ENCODE measurements around the gene SOWAHB.

GRCh38 chr4:76920715-76921114 lies 22.8 kb upstream of the SOWAHB start:
- TF ChIP-seq EP300 (IDR thresholded peaks at IDR 0.05) (no peak), POLR2AphosphoS5 (IDR thresholded peaks at IDR 0.05) (no peak), POLR2A (IDR thresholded peaks at IDR 0.05) (no peak)
- TF ChIP-seq, protein P1, sequence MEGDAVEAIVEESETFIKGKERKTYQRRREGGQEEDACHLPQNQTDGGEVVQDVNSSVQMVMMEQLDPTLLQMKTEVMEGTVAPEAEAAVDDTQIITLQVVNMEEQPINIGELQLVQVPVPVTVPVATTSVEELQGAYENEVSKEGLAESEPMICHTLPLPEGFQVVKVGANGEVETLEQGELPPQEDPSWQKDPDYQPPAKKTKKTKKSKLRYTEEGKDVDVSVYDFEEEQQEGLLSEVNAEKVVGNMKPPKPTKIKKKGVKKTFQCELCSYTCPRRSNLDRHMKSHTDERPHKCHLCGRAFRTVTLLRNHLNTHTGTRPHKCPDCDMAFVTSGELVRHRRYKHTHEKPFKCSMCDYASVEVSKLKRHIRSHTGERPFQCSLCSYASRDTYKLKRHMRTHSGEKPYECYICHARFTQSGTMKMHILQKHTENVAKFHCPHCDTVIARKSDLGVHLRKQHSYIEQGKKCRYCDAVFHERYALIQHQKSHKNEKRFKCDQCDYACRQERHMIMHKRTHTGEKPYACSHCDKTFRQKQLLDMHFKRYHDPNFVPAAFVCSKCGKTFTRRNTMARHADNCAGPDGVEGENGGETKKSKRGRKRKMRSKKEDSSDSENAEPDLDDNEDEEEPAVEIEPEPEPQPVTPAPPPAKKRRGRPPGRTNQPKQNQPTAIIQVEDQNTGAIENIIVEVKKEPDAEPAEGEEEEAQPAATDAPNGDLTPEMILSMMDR (IDR thresholded peaks at IDR 0.05) = no peak
